Stimulated activated CD4-positive, alpha-beta T cell treated with anti-CD3 and anti-CD28 coated beads, Interleukin-2, amount 100 ng/mL, for 24 hours (primary cell): ENCODE data around the gene TPSAB1.
"Not testable (repeated sequence)": the region's sequence is repeated elsewhere in the genome, so short reads cannot be mapped to it uniquely, and the experiment has no call there.

Source experiments
- DNase-seq, 2 donors: peaks; one replicate each; pipeline ENCODE4 v3.0.0-alpha.2; 2020

The TPSAB1 gene

DNA sequence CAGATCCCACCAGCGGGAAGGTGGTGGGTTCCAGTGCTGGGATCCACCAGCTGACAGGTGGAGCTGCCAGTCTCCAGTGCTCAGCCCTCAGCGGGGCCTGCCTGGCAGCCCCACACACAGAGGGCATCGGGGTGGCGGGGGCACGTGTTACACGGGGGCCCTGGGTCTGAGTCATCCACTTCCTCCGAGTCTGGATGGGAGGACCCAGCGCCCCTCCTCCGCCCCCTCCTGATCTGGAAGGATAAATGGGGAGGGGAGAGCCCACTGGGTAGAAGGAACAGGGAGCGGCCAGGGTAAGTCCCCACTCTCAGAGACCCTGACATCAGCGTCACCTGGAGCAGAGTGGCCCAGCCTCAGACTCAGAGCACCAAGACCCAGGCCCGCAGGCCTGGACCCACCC is at the start of gene TPSAB1:
Gene TPSAB1, plus strand, starts transcription at position 270 of the 400 bp plus-strand sequence. CDS start 234 bp downstream, outside the sequence.
- not testable (repeated sequence) for DNase-seq

DNA sequence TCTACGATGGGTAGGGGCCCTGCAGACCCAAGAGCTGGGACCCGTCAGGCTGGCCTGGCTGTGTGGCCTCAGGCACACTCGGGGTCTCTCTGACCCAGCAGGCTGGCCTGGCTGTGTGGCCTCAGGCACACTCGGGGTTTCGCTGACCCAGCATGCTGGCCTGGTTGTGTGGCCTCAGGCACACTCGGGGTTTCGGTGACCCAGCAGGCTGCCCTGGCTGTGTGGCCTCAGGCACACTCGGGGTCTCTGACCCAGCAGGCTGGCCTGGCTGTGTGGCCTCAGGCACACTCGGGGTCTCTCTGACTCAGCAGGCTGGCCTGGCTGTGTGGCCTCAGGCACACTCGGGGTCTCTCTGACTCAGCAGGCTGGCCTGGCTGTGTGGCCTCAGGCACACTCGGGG is 49.7 kb upstream of the TPSAB1 start:
- not testable (repeated sequence) for DNase-seq

DNA sequence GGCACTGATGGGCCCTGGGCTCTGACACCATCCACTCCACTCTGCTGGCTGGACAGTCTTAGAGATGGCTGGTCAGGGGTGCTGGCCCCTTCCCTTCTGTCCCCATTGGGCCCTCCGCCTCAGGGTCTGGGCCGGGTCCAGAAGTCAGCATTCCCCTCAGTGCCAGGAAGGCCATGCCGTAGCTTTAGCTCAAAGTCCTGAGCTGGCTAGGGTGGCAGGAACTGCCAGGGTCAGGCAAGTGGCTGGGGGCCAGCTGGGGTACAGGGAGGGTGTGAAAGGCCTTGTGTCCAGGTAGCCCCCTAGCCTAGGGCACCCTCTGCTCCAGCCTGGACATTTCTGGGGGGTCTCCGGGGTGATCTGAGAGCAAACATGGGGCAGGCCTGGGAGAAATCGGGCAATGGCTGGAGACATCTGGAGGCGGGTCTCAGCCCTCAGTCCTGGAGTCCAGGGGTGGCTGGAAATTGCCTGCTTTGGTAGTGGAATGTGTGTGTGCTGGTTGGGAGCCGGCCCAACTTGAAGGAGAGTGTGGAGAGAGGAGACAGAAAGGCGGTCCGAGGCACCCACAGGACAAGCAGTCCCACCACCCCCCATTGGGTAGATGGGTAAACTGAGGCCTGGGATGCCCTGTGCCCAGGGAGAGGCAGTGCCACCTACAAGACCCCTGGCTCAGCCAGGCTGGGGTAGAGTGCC is 48.0 kb upstream of the TPSAB1 start:
- DNase-seq = no peak

DNA sequence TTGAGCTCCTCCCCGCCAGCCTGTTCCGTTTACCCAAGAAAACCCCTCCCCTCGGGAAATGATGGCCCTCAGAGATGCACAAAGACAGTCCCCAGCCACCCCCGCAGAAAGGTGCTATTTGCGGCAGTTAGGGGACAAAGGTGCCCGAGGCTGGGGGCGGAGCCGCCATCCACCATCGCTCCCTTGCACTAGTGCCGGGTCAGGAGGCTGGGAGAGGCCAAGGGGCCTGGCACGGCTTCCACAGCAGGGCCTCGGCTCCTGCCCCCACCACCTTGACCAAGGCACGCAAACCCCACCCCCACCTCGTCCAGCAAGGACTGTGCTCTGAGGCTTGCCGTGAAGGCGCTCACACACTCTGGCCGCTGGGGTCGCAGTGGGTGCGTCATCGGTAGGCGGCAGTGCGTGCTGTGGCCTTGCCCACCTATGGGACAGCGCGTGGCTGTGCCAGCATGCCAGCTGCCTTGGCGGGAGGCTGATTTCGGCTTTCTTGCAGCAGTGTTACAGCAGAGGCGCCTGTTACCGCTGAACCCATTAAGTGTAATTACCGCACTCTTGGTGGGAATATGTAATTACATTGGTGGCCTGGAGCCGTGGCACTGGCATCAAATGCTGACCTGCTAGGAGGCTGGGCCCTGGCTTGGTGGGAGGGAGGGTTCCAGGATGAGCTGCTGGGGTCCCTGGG is 47.2 kb upstream of the TPSAB1 start:
- no peak for DNase-seq

DNA sequence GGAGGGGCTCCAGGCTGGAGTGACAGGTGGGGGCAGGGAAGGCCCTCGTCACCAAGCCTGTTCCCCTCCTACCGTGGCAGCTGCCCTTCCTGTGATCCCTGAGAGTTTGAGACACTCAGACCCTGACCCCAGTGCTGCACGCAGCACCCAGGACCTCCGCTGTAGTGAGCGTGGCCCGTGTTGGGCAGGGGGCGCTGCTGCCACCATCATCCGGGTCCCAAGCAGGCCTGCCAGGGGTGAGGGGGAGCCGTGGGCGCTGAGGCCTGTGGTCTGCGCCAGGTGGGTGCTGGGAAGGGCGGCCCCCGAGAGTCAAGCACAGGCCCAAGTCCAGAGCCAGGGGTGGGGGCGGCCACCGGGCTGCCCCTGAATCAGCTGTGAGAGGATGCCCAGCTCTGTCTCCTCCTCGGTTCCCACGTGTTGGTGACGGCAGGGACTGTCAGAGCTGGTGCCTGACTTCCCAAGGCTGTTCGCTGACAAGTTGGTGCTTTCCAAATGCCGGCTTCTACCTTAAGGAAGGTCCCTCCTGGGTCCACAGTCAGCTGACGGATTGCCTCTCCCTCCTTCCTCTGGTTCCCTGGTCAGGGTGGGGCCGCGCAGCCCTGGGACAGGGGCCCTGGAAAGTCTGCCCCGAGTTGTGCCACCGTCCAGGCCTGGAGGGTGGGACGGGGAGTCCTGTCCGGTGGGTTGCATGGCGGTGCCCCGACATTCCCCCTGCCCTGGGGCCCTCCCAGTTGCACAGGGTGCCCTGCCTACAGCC is 46.5 kb upstream of the TPSAB1 start:
- no peak for DNase-seq

DNA sequence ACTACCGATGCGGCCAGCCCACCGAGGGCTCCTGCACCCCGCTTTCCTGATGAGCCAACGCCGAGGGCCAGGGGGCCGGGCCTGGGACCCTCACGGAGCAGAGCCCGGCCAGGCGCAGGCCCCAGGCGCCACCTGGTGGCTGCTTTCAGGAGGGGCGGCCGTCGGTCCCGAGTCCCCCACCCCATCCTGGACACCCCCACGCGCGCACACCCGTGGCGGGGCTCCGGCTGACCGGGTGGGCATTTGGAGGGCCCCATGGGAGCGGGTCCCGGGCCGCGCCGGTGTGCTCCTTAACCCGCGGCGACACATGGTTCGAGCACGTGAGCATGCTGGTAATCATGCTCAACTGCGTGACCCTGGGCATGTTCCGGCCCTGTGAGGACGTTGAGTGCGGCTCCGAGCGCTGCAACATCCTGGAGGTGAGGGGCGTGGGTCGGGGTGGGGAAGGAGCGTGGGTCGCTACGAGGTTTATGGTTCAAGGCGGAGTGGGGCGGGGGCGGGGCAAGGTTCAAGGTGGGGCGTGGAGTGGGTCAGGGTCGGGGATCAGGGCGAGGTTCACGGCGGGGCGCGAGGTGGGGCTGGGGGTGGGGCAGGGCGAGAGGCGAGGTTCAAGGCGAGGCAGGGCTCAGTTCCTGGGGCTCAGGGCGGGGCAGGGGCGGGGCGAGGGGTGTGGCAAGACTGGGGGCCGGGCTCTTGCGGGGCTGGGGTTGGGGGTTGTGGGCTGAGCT is 45.7 kb upstream of the TPSAB1 start:
- peak; percentile 38 to 40 for DNase-seq

DNA sequence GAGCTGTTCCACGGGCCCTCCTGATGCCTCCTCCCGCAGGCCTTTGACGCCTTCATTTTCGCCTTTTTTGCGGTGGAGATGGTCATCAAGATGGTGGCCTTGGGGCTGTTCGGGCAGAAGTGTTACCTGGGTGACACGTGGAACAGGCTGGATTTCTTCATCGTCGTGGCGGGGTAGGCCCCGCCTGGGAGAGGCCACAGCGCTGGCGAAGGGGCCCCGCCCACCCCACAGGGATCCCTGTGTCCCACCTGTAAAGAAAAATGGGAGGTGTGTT is 45.2 kb upstream of the TPSAB1 start:
- DNase-seq = no peak

DNA sequence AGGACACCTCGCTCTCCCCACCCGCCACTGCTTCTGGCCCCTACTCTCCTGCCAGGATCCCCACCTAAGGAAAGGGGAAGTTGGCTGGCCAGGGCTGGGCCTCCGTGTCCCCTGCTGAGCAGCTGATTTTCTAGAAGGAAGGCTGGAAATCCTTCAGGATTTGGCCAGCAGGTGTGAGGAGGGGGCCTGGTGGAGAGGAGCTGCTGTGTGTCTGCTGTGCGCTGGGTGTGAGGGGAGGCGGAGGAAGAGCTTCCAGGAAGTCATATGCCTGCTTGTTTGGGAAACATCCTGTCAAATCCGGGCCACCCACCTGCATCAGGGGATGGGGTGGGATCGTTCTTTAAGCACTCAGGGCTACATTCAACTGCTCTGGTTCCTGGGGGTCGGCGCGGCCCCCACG is 44.0 kb upstream of the TPSAB1 start:
- DNase-seq = no peak

DNA sequence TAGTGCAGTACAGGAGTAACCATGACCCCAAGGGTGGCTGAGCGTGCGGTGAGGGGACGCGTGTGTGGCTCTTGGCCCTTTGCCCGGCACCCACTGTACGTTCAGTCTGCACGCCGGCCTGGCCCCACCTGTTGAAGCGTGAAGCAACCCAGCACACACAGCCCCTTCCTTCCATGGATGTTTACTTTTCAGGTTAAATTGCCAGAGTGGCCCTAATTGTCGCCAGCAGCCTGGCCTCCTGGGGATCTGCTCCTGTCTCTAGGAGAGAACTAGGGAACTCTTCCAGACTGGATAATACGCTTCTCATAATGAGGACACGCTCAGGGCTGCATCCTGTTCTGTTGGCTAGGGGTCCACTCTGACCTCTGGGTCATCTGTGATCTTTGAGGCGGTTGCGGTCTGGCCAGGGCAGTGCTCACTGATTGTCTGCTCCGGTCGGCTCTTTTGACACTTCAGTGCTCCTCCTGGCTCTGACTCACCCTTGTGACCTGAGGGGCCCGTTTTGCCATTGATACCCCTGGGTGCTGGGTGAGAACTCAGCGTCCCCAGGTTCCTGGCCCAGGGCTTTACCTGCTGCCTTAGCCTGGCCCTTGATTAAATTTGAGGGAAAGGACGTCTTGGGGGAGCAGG is 43.2 kb upstream of the TPSAB1 start:
- DNase-seq = no peak

DNA sequence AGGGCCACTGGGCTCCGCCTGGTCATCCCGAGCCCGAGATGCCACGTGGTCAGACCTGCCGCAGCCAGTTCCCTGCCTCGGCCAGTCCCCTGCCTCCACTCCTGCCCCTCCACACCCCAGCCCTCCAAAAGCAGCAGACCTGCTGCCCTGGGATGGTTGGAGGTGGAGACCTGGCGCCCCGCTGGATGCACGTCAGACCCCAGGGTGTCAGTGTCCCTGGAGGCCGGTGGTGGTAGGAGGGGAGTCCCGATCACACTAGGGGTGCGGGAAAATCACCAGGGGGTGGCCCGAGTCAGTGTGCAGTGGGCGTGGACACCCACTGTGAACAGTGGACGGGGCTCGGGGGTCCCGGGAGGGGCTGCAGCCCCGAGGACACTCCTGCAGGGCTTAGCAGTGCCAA is 42.3 kb upstream of the TPSAB1 start:
- no peak for DNase-seq

DNA sequence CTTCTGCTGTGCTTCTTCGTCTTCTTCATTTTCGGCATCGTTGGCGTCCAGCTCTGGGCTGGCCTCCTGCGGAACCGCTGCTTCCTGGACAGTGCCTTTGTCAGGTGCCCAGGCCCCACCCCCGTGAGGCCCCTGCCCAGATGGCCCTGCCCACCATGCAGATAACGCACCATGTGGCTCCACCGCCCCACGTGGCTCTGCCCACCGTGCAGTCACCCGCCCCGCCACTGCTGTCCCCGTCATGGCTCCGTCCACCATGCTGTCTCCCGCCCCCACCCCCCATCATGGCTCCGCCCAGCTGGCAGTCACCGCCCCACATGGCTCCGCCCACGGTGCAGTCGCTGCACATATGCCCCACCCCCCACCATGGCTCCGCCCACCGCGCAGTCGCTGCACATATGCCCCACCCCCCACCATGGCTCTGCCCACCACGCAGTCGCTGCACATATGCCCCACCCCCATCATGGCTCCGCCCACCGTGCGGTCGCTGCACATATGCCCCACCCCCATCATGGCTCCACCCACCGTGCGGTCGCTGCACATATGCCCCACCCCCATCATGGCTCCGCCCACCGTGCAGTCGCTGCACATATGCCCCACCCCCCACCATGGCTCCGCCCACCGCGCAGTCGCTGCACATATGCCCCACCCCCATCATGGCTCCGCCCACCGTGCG is 41.7 kb upstream of the TPSAB1 start:
- peak in 1 of 2 donors; percentile 10 for DNase-seq

DNA sequence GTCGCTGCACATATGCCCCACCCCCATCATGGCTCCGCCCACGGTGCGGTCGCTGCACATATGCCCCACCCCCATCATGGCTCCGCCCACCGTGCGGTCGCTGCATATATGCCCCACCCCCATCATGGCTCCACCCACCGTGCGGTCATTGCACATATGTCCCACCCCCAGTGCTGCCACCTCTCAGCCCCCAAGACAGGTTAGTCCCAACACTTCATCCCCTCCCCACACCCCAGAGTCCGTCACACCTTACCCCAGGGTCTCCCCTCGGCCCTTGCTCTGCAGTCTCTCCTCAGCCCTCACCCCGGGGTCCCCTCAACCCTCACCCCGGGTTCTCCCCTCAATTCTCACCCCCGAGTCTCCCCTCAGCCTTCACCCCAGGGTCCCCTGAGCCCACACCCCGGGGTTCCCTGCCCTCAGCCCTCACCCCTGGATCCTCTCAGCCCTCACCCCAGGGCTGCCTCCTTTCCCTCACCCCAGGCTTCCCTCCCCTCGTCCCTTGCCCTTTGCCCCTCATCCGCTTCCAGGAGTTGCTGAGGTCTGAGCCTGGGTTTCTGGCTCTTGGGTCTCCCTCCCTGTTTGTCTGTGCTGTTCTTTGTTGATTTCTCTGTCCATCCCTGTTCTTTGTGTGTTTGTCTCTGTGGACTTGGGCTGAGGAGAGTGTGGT is 41.0 kb upstream of the TPSAB1 start:
- no peak for DNase-seq

DNA sequence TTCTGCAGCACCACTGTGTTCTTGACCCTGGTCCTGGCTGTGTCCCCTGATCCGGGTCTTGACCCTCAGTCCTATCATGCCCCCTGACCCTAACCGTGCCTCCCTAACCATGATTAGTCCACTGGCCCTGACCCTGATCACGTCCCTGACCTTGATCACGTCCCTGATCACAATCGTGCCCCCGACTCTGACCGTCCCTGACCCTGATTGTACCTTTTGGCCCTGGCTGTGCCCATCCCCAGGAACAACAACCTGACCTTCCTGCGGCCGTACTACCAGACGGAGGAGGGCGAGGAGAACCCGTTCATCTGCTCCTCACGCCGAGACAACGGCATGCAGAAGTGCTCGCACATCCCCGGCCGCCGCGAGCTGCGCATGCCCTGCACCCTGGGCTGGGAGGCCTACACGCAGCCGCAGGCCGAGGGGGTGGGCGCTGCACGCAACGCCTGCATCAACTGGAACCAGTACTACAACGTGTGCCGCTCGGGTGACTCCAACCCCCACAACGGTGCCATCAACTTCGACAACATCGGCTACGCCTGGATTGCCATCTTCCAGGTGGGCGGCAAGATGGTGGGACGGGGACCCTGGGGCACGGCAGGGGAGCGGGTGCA is 40.4 kb upstream of the TPSAB1 start:
- no peak for DNase-seq

DNA sequence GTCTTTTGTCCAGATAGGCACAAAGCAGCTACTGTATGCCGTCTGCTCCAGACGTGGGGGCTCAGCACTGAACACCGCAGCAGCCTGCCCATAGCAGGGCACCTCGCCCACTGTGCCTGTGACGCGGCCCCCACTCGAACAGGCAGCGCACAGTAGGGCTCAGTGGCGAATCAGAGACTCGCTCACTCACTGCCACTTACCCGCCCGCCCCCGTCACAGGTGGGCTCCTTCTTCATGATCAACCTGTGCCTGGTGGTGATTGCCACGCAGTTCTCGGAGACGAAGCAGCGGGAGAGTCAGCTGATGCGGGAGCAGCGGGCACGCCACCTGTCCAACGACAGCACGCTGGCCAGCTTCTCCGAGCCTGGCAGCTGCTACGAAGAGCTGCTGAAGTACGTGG is 39.1 kb upstream of the TPSAB1 start:
- no peak for DNase-seq

DNA sequence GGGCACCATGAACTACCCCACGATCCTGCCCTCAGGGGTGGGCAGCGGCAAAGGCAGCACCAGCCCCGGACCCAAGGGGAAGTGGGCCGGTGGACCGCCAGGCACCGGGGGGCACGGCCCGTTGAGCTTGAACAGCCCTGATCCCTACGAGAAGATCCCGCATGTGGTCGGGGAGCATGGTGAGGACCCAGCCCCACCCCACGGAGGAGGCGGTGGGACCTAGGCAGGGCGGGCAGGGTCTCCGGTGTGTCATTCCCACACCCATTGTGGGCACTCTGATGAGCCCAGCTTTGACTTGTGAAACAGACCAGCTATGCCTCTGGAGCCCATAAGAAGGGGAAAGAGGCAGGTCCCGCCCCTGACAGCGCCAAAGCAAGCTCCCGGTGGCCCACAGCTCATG is 38.2 kb upstream of the TPSAB1 start:
- DNase-seq = no peak

DNA sequence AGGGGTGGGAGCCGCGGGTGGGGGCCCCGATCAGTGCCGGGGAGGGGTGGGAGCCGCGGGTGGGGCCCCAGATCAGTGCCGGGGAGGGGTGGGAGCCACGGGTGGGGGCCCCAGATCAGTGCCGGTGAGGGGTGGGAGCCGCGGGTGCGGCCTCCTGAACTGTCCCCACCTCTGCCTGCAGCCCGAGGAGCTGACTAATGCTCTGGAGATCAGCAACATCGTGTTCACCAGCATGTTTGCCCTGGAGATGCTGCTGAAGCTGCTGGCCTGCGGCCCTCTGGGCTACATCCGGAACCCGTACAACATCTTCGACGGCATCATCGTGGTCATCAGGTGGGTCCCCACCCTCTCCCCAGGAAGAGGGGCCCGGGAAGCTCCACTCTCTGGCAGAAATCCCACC is 35.6 kb upstream of the TPSAB1 start:
- no peak for DNase-seq

DNA sequence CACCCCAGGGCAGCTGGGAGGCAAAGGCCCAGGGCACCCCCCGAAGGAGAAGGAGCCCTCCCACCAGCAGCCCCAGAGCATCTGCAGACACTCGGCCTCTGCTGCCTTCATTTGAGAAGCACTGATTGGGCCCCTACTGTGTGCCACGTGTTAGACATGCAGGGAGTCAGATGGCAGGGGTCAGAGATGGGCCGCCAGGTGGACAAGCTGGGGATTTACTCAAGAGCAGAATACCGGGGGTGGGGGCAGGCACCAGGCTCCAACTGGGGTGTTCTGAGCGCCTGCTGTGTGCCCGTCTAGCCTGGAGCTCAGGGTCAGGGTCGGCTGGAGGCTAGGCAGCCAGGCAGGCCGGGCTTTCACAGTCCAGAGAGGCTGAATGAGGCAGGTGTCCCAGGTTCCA is 34.2 kb upstream of the TPSAB1 start:
- DNase-seq = no peak

DNA sequence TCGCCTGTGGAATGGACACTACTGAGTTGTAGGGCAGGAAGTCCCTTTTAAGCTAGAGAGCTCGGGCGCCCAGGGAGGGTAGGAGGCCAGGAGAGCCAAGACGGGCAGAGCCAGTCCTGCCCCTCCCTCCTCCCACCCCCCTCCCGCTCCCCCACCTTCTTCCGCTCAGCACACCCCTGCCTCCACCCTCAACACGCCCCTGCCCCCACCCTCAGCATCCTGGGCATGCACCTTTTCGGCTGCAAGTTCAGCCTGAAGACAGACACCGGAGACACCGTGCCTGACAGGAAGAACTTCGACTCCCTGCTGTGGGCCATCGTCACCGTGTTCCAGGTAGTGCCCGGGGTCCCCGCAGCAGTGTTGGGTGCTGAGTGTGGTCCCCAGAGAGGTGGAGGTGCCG is 33.7 kb upstream of the TPSAB1 start:
- no peak for DNase-seq

DNA sequence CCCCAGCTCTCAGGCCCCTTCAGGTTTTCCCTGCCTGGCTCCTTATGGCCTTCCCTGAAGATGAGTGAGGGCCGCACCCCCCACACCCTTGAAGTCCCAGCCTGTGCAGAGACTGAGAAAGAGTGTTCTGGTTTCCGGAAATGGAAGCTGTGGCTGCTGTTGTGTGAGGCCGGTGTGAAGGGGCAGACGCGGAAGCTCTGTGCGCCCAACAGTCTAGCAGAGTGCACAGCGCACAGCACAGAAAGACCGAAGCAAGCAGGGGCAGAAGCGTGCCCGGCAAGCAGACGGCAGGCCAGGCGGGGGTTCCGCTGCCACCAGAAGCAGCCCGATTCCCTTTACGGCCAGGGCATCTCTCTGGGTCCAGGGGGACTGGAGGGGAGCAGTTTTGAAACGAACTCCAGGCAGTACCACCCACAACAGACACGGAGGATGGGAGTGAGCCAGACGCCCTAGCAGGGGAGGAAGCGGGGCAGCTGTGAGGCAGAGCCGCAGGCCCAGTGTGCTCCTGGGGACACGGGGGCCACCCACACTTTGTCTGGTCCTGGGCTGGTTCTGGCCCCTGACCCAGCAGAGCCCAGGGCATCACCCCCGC is 32.2 kb upstream of the TPSAB1 start:
- no peak for DNase-seq

DNA sequence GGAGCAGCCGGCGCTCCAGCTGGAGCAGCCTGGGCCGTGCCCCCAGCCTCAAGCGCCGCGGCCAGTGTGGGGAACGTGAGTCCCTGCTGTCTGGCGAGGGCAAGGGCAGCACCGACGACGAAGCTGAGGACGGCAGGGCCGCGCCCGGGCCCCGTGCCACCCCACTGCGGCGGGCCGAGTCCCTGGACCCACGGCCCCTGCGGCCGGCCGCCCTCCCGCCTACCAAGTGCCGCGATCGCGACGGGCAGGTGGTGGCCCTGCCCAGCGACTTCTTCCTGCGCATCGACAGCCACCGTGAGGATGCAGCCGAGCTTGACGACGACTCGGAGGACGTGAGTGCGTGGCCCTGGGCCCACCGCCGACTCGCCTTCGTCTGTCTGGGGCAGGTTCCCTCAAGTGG is 31.4 kb upstream of the TPSAB1 start:
- DNase-seq = no peak

DNA sequence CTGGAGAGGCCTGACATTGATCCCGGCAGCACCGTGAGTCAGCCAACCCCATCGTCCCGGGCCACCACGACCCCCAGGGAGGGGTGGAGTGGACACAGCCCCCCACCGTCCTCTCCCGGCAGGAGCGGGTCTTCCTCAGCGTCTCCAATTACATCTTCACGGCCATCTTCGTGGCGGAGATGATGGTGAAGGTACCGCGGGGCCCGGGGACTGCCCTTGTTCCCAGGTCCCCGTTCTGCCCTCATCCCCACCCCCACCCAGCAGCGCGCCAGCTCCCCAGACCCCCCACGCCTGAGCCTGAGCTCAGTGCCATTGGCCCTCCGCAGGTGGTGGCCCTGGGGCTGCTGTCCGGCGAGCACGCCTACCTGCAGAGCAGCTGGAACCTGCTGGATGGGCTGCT is 30.0 kb upstream of the TPSAB1 start:
- DNase-seq = no peak
